ENCODE measurements around the gene B4GALNT1. TPM values are rescaled to one million over a fixed set of nuclear protein-coding genes. Genes with fewer than 3 reads are reported as not detected.

B4GALNT1 gene
- total and polyA plus RNA-seq, 2 of the 13 experiments (the other 11 are each of a cell fraction or from before 2014, with no cell fraction given) = 4.5 to 5.4 TPM

DNA sequence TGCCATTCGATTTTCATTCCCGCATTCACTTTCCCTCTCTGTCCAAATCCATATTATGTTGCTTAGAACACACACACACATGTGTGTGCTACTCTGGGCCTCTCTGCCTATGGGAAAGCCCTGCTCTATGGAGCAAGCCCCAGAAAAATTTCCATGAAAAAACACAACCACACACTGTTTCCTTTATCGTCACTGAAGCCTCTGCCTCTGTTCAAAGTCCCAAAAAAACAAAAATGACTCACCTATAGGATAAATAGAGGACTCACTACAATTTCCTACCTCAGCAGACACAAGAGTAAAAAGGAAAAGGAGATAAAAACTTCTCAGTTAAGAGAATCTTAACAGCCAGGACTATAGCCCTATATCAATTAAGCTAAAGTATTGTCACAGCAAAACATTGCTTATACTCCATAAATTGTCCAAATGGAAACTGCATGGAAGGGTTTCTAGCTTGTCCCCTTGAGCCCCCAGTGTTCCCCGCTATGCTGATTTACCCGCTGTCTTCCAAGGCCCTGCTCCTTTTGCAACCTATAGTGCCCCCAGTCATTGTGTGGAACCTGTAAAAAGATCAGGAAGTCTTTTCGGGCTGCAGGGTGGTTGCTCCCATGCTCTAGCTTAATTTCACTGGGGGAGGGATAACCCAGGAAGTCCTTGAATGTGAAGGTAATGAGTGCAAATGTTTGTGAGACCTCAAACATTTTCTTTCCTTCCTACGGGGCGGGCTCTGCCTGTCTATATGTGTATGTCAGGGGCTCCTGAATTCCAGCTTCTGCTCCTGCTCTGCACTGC lies 53.1 kb downstream of the B4GALNT1 start (continued):
- TF ChIP-seq TEAD3 (CRISPR knock-in tag; optimal IDR thresholded peaks at IDR 0.05; ENCODE audit: borderline replicate concordance) = peak; percentile 46
- TF ChIP-seq SNRNP70 (IDR thresholded peaks at IDR 0.05; ENCODE audit: low read depth, low read length) = no peak
- no peak for TF ChIP-seq SOX13 (IDR thresholded peaks at IDR 0.05)
- TF ChIP-seq SOX13 (CRISPR knock-in tag; conservative IDR thresholded peaks at IDR 0.05 in 1 of 2, IDR thresholded peaks at IDR 0.05 in 1 of 2) = peak in 1 of 2 experiments; percentile 41; a peak in 1 of 4 replicates
- no peak for TF ChIP-seq ZKSCAN1 (IDR thresholded peaks at IDR 0.05; ENCODE audit: low read length)
- TF ChIP-seq ZBTB20 (CRISPR knock-in tag; IDR thresholded peaks at IDR 0.05; ENCODE audit: borderline replicate concordance, low read depth) = peak; percentile 76; the same call in 1 of the 2 replicates
- no peak for TF ChIP-seq MTA1 (CRISPR knock-in tag; IDR thresholded peaks at IDR 0.05; ENCODE audit: borderline replicate concordance)
- no peak for TF ChIP-seq NR2F2 (IDR thresholded peaks at IDR 0.05; ENCODE audit: borderline replicate concordance, low read depth)
- TF ChIP-seq, protein P1, sequence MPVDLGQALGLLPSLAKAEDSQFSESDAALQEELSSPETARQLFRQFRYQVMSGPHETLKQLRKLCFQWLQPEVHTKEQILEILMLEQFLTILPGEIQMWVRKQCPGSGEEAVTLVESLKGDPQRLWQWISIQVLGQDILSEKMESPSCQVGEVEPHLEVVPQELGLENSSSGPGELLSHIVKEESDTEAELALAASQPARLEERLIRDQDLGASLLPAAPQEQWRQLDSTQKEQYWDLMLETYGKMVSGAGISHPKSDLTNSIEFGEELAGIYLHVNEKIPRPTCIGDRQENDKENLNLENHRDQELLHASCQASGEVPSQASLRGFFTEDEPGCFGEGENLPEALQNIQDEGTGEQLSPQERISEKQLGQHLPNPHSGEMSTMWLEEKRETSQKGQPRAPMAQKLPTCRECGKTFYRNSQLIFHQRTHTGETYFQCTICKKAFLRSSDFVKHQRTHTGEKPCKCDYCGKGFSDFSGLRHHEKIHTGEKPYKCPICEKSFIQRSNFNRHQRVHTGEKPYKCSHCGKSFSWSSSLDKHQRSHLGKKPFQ (CRISPR knock-in tag; IDR thresholded peaks at IDR 0.05; ENCODE audit: insufficient replicate concordance) = no peak
- TF ChIP-seq, protein P2, sequence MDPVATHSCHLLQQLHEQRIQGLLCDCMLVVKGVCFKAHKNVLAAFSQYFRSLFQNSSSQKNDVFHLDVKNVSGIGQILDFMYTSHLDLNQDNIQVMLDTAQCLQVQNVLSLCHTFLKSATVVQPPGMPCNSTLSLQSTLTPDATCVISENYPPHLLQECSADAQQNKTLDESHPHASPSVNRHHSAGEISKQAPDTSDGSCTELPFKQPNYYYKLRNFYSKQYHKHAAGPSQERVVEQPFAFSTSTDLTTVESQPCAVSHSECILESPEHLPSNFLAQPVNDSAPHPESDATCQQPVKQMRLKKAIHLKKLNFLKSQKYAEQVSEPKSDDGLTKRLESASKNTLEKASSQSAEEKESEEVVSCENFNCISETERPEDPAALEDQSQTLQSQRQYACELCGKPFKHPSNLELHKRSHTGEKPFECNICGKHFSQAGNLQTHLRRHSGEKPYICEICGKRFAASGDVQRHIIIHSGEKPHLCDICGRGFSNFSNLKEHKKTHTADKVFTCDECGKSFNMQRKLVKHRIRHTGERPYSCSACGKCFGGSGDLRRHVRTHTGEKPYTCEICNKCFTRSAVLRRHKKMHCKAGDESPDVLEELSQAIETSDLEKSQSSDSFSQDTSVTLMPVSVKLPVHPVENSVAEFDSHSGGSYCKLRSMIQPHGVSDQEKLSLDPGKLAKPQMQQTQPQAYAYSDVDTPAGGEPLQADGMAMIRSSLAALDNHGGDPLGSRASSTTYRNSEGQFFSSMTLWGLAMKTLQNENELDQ (CRISPR knock-in tag; IDR thresholded peaks at IDR 0.05; ENCODE audit: borderline replicate concordance) = no peak
- TF ChIP-seq, protein P3, sequence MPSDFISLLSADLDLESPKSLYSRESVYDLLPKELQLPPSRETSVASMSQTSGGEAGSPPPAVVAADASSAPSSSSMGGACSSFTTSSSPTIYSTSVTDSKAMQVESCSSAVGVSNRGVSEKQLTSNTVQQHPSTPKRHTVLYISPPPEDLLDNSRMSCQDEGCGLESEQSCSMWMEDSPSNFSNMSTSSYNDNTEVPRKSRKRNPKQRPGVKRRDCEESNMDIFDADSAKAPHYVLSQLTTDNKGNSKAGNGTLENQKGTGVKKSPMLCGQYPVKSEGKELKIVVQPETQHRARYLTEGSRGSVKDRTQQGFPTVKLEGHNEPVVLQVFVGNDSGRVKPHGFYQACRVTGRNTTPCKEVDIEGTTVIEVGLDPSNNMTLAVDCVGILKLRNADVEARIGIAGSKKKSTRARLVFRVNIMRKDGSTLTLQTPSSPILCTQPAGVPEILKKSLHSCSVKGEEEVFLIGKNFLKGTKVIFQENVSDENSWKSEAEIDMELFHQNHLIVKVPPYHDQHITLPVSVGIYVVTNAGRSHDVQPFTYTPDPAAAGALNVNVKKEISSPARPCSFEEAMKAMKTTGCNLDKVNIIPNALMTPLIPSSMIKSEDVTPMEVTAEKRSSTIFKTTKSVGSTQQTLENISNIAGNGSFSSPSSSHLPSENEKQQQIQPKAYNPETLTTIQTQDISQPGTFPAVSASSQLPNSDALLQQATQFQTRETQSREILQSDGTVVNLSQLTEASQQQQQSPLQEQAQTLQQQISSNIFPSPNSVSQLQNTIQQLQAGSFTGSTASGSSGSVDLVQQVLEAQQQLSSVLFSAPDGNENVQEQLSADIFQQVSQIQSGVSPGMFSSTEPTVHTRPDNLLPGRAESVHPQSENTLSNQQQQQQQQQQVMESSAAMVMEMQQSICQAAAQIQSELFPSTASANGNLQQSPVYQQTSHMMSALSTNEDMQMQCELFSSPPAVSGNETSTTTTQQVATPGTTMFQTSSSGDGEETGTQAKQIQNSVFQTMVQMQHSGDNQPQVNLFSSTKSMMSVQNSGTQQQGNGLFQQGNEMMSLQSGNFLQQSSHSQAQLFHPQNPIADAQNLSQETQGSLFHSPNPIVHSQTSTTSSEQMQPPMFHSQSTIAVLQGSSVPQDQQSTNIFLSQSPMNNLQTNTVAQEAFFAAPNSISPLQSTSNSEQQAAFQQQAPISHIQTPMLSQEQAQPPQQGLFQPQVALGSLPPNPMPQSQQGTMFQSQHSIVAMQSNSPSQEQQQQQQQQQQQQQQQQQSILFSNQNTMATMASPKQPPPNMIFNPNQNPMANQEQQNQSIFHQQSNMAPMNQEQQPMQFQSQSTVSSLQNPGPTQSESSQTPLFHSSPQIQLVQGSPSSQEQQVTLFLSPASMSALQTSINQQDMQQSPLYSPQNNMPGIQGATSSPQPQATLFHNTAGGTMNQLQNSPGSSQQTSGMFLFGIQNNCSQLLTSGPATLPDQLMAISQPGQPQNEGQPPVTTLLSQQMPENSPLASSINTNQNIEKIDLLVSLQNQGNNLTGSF (CRISPR knock-in tag; IDR thresholded peaks at IDR 0.05) = no peak
- TF ChIP-seq, protein P4, sequence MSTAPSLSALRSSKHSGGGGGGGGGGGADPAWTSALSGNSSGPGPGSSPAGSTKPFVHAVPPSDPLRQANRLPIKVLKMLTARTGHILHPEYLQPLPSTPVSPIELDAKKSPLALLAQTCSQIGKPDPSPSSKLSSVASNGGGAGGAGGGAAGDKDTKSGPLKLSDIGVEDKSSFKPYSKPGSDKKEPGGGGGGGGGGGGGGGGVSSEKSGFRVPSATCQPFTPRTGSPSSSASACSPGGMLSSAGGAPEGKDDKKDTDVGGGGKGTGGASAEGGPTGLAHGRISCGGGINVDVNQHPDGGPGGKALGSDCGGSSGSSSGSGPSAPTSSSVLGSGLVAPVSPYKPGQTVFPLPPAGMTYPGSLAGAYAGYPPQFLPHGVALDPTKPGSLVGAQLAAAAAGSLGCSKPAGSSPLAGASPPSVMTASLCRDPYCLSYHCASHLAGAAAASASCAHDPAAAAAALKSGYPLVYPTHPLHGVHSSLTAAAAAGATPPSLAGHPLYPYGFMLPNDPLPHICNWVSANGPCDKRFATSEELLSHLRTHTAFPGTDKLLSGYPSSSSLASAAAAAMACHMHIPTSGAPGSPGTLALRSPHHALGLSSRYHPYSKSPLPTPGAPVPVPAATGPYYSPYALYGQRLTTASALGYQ (CRISPR knock-in tag; IDR thresholded peaks at IDR 0.05) = peak; percentile 51; the same call in 1 of the 2 replicates
- TF ChIP-seq CCAR2 (optimal IDR thresholded peaks at IDR 0.05; ENCODE audit: low read depth, low read length) = no peak
- no peak for TF ChIP-seq TRIM24 (CRISPR knock-in tag; IDR thresholded peaks at IDR 0.05)
- no peak for TF ChIP-seq ZFP37 (CRISPR knock-in tag; IDR thresholded peaks at IDR 0.05; ENCODE audit: borderline replicate concordance)
- TF ChIP-seq REXO4 (CRISPR knock-in tag; IDR thresholded peaks at IDR 0.05; ENCODE audit: borderline replicate concordance) = no peak
